ENCODE data around the gene BMPR1A. TPM values are rescaled to one million over a fixed set of nuclear protein-coding genes. Genes with fewer than 3 reads are reported as not detected.
A peak's percentile ranks its signal among the peaks of the same experiment; 100 is the strongest.

Gene BMPR1A
- total RNA-seq, 1 experiment from 2014 or later, result 94.3 TPM

DNA sequence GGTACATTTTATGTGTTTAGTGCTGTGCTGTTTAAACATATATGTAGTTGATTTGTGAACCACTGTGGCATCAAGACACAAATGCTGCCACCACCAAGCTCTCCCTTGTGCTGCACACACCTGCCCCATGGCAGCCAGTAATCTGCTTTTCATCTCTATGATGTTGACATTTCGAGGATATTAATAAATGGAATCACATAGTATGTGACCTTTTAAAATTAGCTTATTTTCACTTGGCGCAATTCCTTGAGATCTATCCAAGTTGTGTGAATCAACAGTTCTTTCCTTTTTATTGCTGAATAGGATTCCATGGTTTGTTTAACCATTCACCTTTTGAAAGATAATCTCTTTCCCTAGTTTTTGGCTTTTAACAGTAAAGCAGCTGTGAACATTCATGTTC lies 73.1 kb downstream of the BMPR1A start:
- no peaks in the 10 kb centered on the region for H3K36me3 ChIP-seq (ENCODE audit: control insufficient read depth, insufficient read depth, low read length)
- H3K27ac ChIP-seq (ENCODE audit: low read length), result no peak overlapping the region
- no peaks in the 10 kb centered on the region for H3K27me3 ChIP-seq (ENCODE audit: control insufficient read depth, insufficient read depth, low read length)
- DNase-seq (ENCODE audit: low read depth, low spot score) (no peak), ATAC-seq (no peak)
- TF ChIP-seq SIN3A (IDR thresholded peaks at IDR 0.05; ENCODE audit: borderline replicate concordance, insufficient read depth, low read depth, low read length) (no peak), TCF7L2 (IDR thresholded peaks at IDR 0.05; ENCODE audit: low read depth, low read length) (no peak), POLR2AphosphoS5 (IDR thresholded peaks at IDR 0.05; ENCODE audit: low read depth, low read length) (no peak)
- TF ChIP-seq, protein P1, sequence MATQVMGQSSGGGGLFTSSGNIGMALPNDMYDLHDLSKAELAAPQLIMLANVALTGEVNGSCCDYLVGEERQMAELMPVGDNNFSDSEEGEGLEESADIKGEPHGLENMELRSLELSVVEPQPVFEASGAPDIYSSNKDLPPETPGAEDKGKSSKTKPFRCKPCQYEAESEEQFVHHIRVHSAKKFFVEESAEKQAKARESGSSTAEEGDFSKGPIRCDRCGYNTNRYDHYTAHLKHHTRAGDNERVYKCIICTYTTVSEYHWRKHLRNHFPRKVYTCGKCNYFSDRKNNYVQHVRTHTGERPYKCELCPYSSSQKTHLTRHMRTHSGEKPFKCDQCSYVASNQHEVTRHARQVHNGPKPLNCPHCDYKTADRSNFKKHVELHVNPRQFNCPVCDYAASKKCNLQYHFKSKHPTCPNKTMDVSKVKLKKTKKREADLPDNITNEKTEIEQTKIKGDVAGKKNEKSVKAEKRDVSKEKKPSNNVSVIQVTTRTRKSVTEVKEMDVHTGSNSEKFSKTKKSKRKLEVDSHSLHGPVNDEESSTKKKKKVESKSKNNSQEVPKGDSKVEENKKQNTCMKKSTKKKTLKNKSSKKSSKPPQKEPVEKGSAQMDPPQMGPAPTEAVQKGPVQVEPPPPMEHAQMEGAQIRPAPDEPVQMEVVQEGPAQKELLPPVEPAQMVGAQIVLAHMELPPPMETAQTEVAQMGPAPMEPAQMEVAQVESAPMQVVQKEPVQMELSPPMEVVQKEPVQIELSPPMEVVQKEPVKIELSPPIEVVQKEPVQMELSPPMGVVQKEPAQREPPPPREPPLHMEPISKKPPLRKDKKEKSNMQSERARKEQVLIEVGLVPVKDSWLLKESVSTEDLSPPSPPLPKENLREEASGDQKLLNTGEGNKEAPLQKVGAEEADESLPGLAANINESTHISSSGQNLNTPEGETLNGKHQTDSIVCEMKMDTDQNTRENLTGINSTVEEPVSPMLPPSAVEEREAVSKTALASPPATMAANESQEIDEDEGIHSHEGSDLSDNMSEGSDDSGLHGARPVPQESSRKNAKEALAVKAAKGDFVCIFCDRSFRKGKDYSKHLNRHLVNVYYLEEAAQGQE (IDR thresholded peaks at IDR 0.05; ENCODE audit: insufficient read depth in 1 of 2, low read depth in 2 of 2, low read length in 1 of 2), result no peak
- H3K4me3 ChIP-seq (ENCODE audit: low read depth in 2 of 2, low read length in 2 of 2), result no peak overlapping the region
- in situ Hi-C loops (cut with HindIII; ENCODE audit: low pct_unique_long_range_greater_than_20kb, low sequenced_read_pairs) (no loop called here), intact Hi-C loops (cut with micrococcal nuclease; ENCODE audit: unreplicated experiment) (no loop called here)
- no peaks in the 10 kb centered on the region for H3K9me3 ChIP-seq (ENCODE audit: control insufficient read depth, insufficient read depth, low read depth, low read length)
- BruUV-seq (replicated peaks), result no TSS peak
- POLR2A ChIA-PET, result no interaction called here
- peaks cover 3% of the 10 kb centered on the region; the same call in 1 of the 2 replicates for H3K4me1 ChIP-seq (ENCODE audit: control insufficient read depth, insufficient read depth, low read length)
- CTCF ChIA-PET, result no interaction called here

DNA sequence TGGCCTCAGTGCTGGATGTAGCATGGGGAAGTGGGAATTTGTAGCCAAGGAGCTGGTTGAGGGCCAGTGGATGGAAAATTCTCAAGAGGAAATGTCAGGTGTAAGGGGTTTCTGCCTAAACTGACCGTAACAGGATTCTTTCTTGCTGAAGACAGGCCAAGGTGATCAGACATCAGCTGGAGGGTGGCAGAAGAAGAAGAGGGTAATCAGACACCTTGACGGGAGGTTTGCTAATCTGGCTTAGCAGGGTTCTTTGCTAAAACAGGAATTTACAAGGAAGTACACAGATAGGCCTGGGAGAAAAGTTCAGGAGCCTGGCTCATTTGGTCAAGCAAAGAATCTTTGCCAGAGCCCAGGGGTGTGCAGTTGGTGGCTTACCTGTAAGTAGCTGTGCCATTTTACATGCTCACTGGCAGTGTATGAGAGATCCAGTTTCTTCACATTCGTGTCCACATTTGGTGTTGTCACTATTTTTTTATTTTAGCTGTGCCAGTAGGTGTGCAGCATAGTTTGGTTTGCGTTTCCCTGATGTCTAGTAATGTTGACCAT lies 73.7 kb downstream of the BMPR1A start:
- ATAC-seq, result peak; percentile 54; the same call in 1 of the 2 replicates
- POLR2A ChIA-PET, result no interaction called here
- H3K9me3 ChIP-seq (ENCODE audit: control insufficient read depth, insufficient read depth, low read depth, low read length), result no peaks in the 10 kb centered on the region
- DNase-seq (ENCODE audit: low read depth, low spot score), result no peak
- no peak overlapping the region for H3K4me3 ChIP-seq (ENCODE audit: low read depth in 2 of 2, low read length in 2 of 2)
- CTCF ChIA-PET, result no interaction called here
- peaks cover 6% of the 10 kb centered on the region; the same call in 1 of the 2 replicates for H3K4me1 ChIP-seq (ENCODE audit: control insufficient read depth, insufficient read depth, low read length)
- H3K27me3 ChIP-seq (ENCODE audit: control insufficient read depth, insufficient read depth, low read length), result no peaks in the 10 kb centered on the region
- no peaks in the 10 kb centered on the region for H3K36me3 ChIP-seq (ENCODE audit: control insufficient read depth, insufficient read depth, low read length)
- no TSS peak for BruUV-seq (replicated peaks)
- no peak overlapping the region for H3K27ac ChIP-seq (ENCODE audit: low read length)
- no peak for TF ChIP-seq SIN3A (IDR thresholded peaks at IDR 0.05; ENCODE audit: borderline replicate concordance, insufficient read depth, low read depth, low read length)
- TF ChIP-seq POLR2AphosphoS5 (IDR thresholded peaks at IDR 0.05; ENCODE audit: low read depth, low read length), result no peak
- TF ChIP-seq, protein P2, sequence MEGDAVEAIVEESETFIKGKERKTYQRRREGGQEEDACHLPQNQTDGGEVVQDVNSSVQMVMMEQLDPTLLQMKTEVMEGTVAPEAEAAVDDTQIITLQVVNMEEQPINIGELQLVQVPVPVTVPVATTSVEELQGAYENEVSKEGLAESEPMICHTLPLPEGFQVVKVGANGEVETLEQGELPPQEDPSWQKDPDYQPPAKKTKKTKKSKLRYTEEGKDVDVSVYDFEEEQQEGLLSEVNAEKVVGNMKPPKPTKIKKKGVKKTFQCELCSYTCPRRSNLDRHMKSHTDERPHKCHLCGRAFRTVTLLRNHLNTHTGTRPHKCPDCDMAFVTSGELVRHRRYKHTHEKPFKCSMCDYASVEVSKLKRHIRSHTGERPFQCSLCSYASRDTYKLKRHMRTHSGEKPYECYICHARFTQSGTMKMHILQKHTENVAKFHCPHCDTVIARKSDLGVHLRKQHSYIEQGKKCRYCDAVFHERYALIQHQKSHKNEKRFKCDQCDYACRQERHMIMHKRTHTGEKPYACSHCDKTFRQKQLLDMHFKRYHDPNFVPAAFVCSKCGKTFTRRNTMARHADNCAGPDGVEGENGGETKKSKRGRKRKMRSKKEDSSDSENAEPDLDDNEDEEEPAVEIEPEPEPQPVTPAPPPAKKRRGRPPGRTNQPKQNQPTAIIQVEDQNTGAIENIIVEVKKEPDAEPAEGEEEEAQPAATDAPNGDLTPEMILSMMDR (IDR thresholded peaks at IDR 0.05), result no peak
- no peak for TF ChIP-seq TCF7L2 (IDR thresholded peaks at IDR 0.05; ENCODE audit: low read depth, low read length)
- TF ChIP-seq, protein P1 (IDR thresholded peaks at IDR 0.05; ENCODE audit: insufficient read depth in 1 of 2, low read depth in 2 of 2, low read length in 1 of 2), result no peak
- in situ Hi-C loops (cut with HindIII; ENCODE audit: low pct_unique_long_range_greater_than_20kb, low sequenced_read_pairs) (no loop called here), intact Hi-C loops (cut with micrococcal nuclease; ENCODE audit: unreplicated experiment) (no loop called here)

All from Panc1 (cell line).